HG02798 (cell line): ENCODE data around the gene STPG2.

Source experiments
- ATAC-seq: cut with Tn5 transposase; IDR thresholded peaks from one replicate; pipeline ENCODE4 v1.9.1; 2021; ENCODE audit warnings: mild to moderate bottlenecking; ENCODE audit not compliant: unreplicated experiment, poor library complexity

Gene STPG2

GRCh38 chr4:98094118-98094517 is 49.2 kb downstream of the STPG2 start:
- ATAC-seq, result no peak

DNA sequence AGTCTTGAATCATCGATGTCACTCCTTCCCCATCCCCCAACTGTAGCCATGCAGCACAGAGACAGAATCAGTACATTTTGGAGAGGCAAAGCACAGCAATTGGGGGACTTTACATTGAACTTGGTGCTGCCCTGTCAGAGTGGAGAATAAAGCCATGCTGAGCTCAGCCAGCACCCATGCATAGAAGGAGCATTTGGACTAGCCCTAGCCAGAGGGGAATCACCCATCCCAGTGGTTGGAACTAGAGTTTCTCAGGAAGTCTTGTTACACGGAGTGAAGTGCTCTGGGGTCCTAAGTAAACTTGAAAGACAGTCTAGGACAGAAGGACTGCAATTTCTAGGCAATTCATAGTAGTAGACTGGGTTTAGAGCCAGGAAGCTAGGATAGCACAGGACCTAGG is 49.6 kb downstream of the STPG2 start:
- ATAC-seq, result no peak

DNA sequence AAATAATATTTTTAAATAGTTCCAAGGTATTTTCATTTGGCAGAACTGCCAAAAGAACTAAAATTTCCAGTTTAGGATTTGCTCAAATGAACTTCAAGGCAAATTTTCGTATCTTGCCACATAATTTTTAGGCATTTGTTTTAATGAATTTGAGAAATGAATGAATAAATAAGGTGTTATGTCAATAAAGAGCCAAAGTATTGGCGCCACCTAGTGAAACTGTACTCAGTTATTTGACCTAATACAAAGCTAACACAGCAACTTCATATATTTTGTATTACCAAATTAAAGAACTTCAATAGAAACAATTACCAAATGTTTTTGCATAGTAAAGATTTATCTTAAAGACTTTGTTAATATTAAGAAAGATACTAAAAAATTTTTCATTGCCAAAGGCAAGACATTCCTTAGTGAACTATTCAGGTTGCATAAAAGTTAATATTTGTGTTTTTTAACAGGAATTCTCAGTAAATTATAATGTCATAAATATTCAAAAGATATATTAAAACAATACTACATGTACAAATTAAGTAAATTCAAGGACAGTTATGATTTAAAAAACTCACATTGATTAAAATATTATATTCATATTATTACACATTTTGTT is 50.3 kb downstream of the STPG2 start:
- no peak for ATAC-seq

GRCh38 chr4:98081936-98082335 is 61.3 kb downstream of the STPG2 start:
- ATAC-seq, result no peak

GRCh38 chr4:98068495-98068894 is 74.8 kb downstream of the STPG2 start:
- no peak for ATAC-seq

DNA sequence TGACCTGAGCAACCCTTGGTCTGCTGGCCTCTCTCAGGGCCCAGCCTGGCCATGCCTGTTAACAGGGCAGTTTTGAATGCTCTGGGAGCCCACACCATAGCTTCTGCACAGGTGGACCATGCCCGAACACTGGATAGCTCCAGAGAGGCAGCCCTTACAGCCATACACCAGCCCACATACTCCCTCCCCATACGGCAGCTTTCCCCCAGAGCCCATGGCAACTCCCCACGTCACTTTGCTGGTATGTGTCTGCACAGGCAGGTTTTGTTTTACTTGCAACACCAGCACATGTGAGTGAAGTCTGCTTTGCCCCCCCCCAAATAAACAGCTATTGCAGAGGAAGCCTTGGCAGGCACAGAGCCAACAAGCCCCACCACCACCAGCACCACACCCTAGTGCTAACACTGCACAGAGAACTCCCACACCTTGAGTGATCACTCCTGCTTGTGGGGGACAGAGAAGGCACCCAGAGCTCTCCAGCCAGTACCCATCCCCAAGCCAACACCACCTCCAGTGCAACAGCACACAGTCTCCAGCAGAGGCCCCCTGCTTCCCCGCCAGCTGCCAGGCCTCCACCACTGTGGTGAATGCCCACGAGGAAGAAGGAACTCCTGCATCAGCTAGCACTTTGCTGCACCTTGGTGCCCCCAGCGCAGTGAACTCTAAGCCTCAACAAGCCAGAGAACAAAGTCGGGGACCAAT is 87.3 kb downstream of the STPG2 start:
- ATAC-seq, result no peak

GRCh38 chr4:98046665-98047064 is 96.6 kb downstream of the STPG2 start:
- no peak for ATAC-seq

DNA sequence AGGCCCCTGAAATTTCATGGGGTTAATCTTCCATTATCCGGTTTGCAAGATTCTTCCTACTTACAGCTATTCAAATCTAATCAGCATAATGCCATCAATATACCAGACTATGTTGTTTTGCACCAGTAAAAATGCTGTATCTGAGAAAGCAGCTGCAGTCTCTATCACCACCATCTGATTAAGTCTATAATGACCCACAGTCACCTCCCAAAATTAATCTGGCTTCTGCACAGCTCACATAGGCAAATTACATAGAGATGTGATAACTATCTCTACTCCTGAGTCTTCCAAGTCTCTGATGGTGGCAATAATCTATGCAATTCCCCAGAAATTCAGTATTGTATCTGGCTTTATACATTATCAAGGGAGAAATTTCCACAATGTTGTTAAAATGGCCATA is 113.2 kb downstream of the STPG2 start:
- ATAC-seq, result no peak

GRCh38 chr4:98027827-98028226 is 115.4 kb downstream of the STPG2 start:
- no peak for ATAC-seq

DNA sequence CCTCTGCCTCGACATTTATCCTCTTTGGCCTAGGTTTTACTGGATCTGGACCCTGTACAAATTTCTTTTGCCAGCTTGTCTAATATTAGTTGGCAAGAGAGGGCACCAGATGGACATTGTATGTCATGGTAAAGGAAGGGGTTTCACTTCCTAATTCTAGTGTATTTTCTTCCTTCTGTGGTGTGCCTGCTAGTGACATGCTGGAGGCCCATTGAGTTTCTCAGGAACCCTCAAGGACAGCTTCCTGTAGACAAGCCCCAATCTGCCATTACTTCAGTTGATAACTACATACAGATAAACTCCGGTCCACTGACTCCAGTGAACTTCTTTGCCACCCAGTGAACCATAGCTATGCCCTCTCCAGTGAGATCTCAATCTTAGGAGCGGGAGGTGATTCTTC is 116.9 kb downstream of the STPG2 start:
- ATAC-seq, result no peak

GRCh38 chr4:98006814-98007412 is 136.4 kb downstream of the STPG2 start:
- ATAC-seq, result no peak

GRCh38 chr4:98006060-98006459 is 137.2 kb downstream of the STPG2 start:
- no peak for ATAC-seq

DNA sequence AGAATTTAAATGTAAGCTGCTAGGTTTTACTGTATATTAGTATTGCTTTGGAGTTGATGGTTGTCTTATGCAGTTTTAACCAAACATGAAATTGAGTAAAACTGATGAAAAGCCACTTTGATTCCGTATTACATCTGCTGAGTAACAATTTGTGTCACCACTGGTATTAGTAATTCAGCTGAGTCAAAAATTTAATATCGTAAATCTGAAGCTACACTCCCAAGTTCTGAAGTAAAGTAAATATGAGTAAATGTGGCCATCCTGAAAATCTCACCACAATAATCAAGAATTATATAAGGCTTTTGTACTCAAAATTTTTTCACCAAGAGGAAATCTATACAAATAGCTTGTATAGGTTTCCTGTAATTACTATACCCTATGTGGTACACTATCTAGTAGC is 142.3 kb downstream of the STPG2 start:
- ATAC-seq, result no peak

GRCh38 chr4:97998203-97998602 is 145.1 kb downstream of the STPG2 start:
- ATAC-seq, result no peak

GRCh38 chr4:97994765-97995465 is 148.4 kb downstream of the STPG2 start:
- no peak for ATAC-seq

- no peak for ATAC-seq
Measured at GRCh38 chr4:97990409-97990808, 152.9 kb downstream of the STPG2 start.

- no peak for ATAC-seq
Measured at GRCh38 chr4:97987019-97987648, 156.1 kb downstream of the STPG2 start.

DNA sequence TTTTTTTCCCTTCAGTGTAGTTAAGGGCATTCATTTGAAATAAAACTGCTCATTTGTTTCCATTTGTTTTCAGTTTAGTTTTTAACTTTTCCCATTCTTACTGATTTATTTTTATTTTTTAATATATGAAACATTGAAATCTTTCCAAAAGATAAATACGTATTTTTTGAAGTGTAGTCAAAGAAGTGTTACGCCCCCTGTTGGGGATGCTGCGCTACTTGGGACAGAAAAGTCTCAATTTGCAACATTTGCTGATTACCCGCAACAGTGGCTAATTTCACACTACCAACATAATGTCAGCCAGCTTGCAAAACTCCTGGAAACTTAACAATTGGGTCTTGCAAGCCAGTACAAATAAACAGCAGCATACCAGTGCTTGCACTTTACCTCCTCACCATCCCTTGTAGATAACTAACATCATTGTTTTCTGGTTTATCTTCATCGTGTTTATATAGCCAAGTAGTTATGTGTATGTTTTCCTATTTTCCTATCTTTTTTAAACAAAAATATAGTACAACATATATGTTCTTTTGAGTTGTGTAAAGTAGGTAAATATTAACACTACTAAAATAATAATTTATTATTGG is 158.6 kb downstream of the STPG2 start:
- no peak for ATAC-seq

GRCh38 chr4:97978791-97979488 is 164.3 kb downstream of the STPG2 start:
- ATAC-seq, result no peak
